Stimulated activated CD8-positive, alpha-beta memory T cell treated with anti-CD3 and anti-CD28 coated beads, Interleukin-4, amount 100 ng/mL, for 4 hours (primary cell): ENCODE results near the gene TIMM10.

Experiments used
- DNase-seq, 2 donors: peaks; one replicate each; pipeline ENCODE4 v3.0.0-alpha.2; 2020; ENCODE audit warnings: low read depth in 2 of 2, low spot score in 1 of 2

TIMM10 gene, protein sequence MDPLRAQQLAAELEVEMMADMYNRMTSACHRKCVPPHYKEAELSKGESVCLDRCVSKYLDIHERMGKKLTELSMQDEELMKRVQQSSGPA

GRCh38 chr11:57530596-57531507 lies at the start of gene TIMM10:
TIMM10 (minus strand) TSS chr11:57530754; CDS start chr11:57530189, 565 bp downstream.
- peak; percentile 85 to 90 for DNase-seq

DNA sequence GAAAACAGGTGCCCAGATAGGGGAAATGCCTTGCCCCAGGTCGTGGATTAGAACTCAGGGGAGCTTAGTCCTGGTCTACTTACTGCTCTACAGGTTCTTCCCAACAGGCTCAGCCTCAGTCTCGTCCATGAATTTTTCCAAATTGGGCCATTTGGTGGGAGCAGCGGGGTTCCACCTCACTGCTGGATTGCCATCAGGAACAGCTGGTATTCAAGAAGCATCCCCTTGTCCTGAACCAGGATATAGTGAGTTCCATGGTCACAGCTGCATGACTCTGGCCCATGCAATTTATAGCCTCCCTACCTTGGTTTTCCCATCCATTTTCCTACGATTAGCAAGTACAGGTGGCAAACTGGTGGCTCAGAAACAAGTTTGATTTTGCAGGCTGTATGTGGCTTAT lies 43.5 kb upstream of the TIMM10 start:
- DNase-seq: no peak

GRCh38 chr11:57571606-57572005 lies 41.1 kb upstream of the TIMM10 start:
- no peak for DNase-seq

GRCh38 chr11:57568330-57568766 lies 37.8 kb upstream of the TIMM10 start:
- peak; percentile 70 to 79 for DNase-seq

GRCh38 chr11:57567515-57568329 lies 37.2 kb upstream of the TIMM10 start, which contains the start of gene UBE2L6:
UBE2L6 (minus strand) TSS chr11:57567672; CDS start chr11:57567611, 61 bp downstream.
- peak; percentile 23 to 53 for DNase-seq

DNA sequence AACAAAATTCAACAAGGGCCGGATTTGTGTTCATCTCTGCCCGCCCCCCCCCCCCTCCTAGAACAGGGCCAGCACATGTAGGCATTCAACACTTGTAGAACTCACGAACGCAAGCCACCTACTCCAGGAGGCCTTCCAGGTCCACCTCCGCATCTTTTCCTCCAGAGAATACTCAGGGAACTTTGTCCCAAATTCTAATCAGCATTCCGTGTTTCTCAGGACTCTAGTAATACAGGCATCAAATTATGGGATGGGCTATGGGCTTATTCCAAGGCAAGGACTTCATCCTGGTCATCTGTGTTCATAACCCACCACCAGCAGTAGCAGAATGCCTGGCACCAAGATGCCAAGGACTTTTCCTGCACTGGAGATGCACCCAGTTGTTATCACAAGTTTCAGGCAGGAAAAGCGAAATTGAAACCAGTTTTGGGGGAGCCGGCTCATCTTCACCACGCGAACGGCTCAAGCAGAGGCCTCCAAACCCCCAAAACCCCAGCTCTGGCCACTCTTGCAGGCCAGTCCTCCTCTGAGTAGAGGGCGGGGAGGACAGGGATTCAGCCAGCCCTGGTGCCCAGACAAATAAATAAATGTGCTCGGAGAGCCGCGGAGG lies 36.5 kb upstream of the TIMM10 start:
- peak; percentile 8 to 14 for DNase-seq

DNA sequence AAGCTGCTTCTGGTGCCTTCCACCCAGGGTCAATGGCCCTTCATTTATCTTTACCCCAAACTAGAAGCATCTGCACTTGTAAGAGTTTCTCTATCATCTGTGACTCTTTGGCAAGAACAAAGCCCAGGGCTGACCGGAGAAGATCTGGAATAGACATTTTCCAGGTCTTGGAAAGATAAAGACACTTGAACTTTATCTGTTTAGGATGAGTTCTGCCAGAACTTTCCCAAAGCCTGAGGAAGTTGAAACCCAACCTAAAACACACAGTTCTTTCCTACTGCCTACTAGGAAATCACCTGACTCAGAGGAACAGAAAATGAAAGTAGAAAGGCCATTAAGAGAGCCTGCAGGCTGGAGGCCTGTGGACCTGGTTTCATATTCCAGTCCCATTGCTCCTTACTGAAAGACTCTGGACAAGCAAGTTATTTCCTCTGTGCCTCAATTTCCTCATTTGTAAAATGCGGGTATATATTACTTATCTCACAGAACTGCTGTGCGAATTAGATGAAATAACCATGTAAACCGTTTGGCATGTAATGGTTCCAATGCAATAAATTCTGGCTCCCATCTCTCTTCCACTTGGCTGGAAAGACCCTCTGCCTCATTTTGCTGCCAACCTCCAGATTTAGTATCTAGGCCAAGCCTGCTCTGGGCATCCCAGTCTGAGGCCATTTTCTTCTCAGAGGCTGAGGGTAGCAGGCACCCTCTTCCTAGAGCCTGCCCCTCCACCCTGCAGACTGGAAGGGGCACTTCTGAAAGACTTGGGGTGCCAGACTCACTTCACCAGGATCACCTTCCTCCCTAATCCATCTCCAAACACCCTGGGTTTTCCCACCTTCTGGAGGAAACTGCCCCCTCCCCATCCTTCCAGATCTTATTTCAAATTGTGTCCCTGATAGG lies 35.7 kb upstream of the TIMM10 start:
- peak in 1 of 2 donors; percentile 13 for DNase-seq

DNA sequence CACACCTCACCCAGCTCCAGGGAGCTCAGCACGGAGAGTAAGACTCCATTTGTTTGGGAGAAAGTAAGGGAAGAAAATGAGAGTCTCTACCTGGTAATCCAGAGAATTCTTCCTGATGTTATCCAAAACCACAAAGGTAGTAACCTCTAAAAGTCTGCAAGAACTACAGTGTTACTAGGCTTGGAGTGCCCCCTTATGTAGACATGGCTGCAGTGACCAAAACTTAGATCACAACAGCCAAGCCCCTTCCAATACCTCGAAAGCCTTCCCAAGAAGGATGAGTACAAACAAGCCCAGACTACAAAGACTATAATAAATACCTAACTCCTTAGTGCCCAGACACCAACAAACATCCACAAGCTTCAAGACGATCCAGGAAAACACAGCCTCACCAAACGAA lies 32.0 kb upstream of the TIMM10 start:
- DNase-seq: no peak

DNA sequence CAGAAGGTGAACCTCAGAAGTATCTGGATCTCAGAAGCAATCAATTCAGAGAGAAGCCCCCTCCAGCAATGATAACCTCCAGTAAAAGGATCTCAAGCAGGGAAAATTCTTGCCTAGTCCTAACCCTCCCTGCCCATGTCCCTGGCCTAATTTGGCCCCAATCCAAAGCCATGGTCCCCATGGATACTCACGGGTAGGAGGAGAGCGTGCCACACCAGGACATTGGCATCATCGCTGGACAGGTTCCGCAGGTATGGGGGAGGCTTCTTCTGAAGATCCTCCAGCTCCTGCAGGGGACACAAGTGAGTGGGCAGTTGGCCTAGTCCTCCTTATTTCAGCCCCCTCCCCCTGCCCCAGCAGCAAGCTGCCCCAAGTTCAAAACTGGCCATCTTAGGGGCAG lies 29.6 kb upstream of the TIMM10 start:
- no peak for DNase-seq

GRCh38 chr11:57556041-57556440 lies 25.5 kb upstream of the TIMM10 start:
- no peak for DNase-seq

DNA sequence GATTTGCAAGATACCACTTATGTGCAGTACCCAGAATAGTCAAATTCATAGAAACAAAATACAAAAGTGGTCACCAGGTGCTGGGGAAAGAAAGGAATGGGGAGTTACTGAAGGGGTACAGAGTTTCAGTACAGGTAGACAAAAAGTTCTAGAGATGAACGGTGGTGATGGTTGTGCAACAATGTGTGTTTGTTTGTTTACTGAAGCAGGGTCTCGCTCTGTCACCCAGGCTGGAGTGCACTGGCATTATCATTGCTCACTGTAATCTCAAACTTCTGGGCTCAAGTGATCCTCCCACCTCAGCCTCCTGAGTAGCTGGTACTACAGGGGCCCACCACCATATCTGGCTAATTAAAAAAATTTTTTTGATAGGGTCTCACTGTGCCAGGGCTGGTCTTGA lies 24.8 kb upstream of the TIMM10 start:
- no peak for DNase-seq

DNA sequence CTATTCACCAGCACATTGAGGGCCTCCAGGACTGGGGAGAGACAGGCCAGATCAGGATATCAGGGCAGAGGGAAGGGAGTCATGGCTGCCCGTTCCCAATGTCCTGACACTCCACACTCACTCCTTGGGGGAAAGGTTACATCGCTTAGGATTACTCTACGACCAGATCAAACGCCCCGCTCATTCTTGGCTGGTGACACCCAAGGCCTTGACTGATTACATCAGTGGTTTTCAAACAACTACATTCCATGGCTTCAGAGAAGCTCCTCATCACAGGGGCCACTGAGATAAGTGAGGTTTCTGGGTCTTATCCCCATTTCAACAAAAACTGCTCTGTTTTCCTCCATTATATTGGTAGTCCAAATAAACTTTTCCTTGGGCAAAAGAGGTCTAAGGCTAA lies 21.9 kb upstream of the TIMM10 start:
- no peak for DNase-seq

GRCh38 chr11:57551941-57552340 lies 21.4 kb upstream of the TIMM10 start:
- no peak for DNase-seq

DNA sequence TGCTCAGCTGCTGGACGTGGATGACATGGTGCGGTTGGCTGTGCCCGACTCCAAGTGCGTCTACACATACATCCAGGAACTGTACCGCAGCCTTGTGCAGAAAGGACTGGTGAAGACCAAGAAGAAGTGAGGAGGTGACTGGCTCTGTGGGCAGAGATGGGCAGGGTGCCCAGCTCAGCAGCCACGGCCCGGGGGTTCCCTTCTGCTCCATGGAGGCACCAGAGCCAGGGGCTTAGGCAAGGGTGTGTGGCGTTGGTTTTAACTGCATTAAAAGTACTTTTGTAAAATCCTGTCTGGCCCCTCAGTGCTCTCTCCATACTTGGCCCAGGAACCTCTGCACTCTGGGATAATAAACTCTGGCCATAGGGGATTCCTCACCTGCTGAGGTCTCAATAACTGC lies 19.4 kb upstream of the TIMM10 start:
- DNase-seq: no peak

DNA sequence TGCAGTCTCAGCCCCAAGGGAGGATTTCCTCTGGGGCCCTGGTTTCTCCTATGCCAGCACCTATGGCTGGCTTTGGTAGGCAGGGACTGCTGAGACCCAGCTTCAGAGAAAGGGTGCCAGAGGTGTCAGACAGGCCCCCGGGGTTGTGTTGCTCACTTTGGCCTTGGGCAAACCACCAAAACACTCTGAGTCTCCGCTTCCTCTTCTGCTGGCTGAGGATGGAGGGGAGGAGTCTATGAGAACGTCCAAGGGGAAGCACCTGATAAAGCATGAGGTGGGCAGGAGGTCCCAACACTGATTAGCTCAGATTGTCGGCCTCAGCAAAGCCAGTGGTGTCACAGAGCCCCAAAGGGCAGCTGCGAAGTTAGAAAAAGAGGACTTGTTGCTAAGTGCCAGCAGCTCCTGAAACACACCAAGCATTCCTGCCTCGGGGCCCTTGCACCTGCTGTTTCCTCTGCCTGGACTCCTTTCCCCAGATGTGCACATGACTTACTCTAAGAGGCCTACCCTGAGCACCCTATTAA lies 17.4 kb upstream of the TIMM10 start:
- DNase-seq: no peak

DNA sequence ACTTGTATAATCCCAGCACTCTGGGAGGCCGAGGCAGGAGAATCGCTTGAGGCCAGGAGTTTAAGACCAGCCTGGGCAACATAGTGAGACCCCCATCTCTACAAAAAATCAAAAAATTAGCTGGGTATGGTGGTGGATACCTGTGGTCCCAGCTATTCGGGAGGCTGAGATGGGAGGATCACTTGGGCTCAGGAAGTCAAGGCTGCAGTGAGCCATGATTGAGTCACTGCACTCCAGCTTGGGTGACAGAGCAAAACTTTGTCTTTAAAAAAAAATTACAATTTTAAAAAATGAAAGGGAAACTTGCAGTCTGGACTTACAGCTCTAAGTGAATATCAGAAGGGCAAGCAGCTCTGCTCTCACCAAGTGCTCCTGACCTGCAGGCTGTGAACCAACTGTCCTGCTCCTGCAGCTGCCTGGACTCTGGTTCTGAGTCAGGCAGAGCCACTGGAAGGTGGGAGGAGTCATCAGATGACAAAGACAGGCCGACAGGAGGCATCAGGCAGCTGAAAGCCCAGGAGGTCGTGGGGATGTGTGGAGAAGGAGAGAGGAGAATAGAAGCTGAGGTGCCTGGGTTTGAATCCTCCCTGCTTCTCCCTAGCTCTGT lies 16.4 kb upstream of the TIMM10 start:
- DNase-seq: no peak

GRCh38 chr11:57546451-57546850 lies 15.9 kb upstream of the TIMM10 start:
- no peak for DNase-seq

DNA sequence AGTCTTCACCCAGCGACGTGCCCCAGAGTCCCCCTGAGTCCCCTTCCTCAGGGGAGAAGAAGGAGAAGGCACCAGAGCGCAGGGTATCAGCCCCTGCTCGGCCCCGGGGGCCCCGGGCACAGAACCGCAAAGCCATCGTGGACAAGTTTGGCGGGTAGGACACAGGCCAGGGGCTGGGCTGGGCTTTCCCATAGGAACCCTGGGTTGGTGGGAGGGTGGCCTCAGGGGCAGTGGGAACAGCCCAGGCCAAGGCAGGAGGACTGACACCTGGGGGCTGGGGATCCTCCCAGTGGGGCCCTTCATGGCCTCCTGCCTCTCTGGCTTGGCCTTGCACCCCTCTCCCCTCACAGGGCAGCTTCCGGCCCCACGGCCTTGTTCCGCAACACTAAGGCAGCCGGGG lies 15.3 kb upstream of the TIMM10 start:
- no peak for DNase-seq

DNA sequence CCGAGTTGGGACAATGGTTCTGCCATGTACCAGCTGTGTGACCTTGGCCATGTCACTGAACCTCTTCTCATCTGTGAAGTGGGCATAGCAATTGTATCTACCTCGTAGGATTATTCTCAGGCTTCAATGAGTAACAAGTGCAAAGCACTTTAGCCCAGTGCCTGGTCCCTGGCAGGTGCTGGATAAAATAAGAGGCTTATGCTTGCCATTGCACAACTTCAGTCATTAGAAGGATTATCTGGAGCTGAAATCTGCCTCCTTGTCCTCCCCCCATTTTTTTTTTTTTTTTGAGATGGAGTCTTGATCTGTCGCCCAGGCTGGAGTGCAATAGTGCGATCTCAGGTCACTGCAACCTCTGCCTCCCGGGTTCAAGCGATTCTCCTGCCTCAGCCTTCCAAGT lies 14.0 kb upstream of the TIMM10 start:
- DNase-seq: no peak

GRCh38 chr11:57543593-57543992 lies 13.0 kb upstream of the TIMM10 start:
- DNase-seq: no peak
